Effector memory CD8-positive, alpha-beta T cell (primary cell): ENCODE measurements around the gene COL4A1.

Experiments used
- ATAC-seq: fragments of 150-1000 bp; cut with Tn5 transposase; replicated peaks from 2 replicates; pipeline ENCODE4 v1.10.0; 2021; ENCODE audit warnings: mild to moderate bottlenecking, moderate library complexity
- DNase-seq, 3 experiments: peaks; one replicate each; pipeline ENCODE4 v3.0.0; 2021
- H3K27ac Mint-ChIP-seq, 2 donors: one replicate each; pipeline ENCODE4 v1.8.0; 2022; ENCODE audit warnings: mild to moderate bottlenecking in 2 of 2, mixed read lengths in 2 of 2, moderate library complexity in 2 of 2
- H3K27me3 Mint-ChIP-seq, 2 donors: one replicate each; pipeline ENCODE4 v1.8.0; 2022; ENCODE audit warnings: mixed read lengths in 2 of 2
- H3K36me3 Mint-ChIP-seq: one replicate; pipeline ENCODE4 v1.8.0; 2022; ENCODE audit warnings: mild to moderate bottlenecking, moderate library complexity, mixed read lengths; ENCODE audit not compliant: insufficient read depth
- H3K4me1 Mint-ChIP-seq, 2 donors: one replicate each; pipeline ENCODE4 v1.8.0; 2022; ENCODE audit warnings: low read depth in 2 of 2, mixed read lengths in 2 of 2
- H3K4me3 Mint-ChIP-seq, 2 donors: one replicate each; pipeline ENCODE4 v1.8.0; 2022; ENCODE audit warnings: mild to moderate bottlenecking in 2 of 2, mixed read lengths in 2 of 2, moderate library complexity in 2 of 2
- H3K9me3 Mint-ChIP-seq, 2 donors: one replicate each; pipeline ENCODE4 v1.8.0; 2022; ENCODE audit warnings: mixed read lengths in 2 of 2
- total RNA-seq, 9 experiments: gene quantifications; one replicate each; lab custom pipeline; 2026; lab: John Stamatoyannopoulos, UW

The COL4A1 gene
- 0 to 10.2 (median 0.12) reads per million in 9 experiments for total RNA-seq

DNA sequence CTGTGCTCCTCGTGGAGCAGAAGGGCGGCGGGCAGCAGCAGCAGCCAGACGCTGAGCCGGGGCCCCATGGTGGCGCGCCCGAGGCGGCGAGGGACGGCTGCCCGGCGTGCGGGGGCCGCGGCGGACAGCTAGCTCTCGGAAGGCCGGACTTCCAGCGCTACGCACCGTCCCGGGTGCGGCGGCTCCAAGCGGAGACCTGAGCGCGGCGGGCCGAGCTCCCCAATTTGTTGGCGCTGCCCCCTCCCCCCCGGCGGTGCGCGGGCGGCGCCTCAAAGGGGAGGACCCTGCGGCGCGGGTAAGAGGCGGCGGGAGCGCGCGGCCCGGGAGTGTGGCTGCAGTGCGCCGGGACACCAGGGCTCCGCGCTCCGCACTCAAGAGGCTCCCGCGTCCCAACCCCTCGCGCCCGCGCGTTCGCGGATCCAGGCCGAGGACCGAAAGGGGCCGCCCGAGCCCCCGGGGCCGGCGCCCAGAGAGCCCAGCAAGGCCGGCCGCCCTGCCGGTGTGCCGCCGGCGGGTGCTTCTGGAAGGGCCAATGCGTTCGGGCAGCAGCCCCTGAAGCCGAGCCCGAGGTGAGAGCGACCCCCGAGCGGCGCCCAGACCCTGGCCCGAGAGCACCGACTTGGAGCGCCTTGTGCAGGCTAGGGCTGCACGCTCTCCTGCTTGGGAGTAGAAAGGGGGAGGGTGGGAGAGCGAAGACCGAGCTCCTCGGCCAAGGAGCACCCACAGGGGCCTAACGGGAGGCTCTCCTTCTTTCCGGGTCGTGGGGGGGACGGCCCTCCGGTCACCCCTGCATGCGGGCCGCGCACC is at the start of gene COL4A1, which contains the start of gene COL4A2:
TSS of gene COL4A1 (minus strand) at position 198 of the 807 bp plus-strand sequence. CDS start at position 68, 130 bp downstream.
TSS of gene COL4A2 (plus strand) at position 325 of the 807 bp plus-strand sequence. CDS start 620 bp downstream, outside the sequence.
- H3K27me3 Mint-ChIP-seq: peaks cover 51 to 81% of the 10 kb centered on the region in 2 donors
- DNase-seq: no peak

DNA sequence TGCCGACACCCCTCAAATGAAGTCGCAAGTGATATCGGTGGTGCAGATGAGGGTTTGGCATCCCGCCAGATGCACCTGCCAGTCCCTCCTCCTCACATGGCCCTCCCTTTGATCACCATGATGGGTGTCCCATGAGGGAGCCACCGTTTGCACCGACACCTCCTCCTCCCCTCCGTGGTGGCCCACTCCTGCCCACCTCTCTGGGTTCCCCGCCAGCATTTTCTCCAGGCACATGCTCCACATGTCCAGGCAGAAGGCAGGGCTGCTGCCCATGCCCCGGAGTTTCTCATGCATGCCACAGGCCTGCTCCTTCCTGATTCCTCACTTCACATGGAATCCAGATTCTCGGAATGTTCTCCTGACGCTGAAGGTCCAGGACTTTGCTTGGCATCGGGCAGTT is 49.4 kb upstream of the COL4A1 start:
- no peak for ATAC-seq
- Mint-ChIP-seq H3K36me3 (no peaks in the 10 kb centered on the region), H3K9me3 (no peaks in the 10 kb centered on the region), H3K4me3 (no peak overlapping the region), H3K27ac (no peak overlapping the region), H3K4me1 (no peaks in the 10 kb centered on the region), H3K27me3 (peaks cover 0 to 25% of the 10 kb centered on the region in 2 donors)
- no peak for DNase-seq

More for the DNA sequence above, at the start of gene COL4A1, which contains the start of gene COL4A2:
- Mint-ChIP-seq H3K27ac (no peak within 1 kb of the TSS), H3K36me3 (no peaks in the 10 kb centered on the region), H3K4me1 (peaks cover 0 to 2% of the 10 kb centered on the region in 2 donors), H3K4me3 (no peak within 1 kb of the TSS), H3K9me3 (no peaks in the 10 kb centered on the region)
- no peak for ATAC-seq

DNA sequence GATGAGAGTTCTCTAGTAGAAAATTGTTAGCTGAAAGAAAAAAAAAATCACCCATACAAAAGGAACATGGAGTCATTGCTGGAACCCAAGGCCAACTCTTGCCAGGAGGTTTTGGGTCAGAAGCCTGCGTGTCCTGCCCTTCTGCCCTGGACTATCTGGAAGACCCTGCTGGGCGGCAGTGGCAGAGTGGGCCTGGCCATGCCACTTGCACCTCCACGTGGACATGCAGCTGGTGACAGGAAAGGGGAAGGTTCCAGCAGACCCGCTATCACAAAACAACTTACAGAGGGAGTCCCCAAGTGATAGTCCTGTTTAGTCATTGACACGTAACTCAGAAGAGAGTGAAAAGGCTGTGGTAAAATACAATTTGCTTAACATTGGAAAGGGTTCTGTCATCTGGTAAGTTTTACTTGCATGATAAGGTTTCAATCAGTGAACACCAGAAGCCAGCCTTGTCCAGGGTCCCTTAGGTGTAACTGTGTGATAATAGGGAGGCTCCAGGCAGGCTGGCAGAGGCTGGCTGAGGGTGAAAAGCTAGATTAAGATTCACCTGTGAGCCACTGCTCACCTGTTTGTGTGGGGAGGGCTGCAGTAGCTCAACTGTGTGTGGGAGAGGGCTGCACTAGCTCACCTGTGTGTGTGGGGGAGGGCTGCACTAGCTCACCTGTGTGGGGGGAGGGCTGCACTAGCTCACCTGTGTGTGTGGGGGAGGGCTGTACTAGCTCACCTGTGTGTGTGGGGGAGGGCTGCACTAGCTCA is 47.9 kb upstream of the COL4A1 start:
- DNase-seq (no peak), ATAC-seq (no peak)
- H3K36me3 Mint-ChIP-seq: no peaks in the 10 kb centered on the region
- peaks cover 0 to 28% of the 10 kb centered on the region in 2 donors for H3K27me3 Mint-ChIP-seq
- H3K4me1 Mint-ChIP-seq: no peaks in the 10 kb centered on the region
- no peak overlapping the region for H3K4me3 Mint-ChIP-seq
- no peaks in the 10 kb centered on the region for H3K9me3 Mint-ChIP-seq
- no peak overlapping the region for H3K27ac Mint-ChIP-seq

DNA sequence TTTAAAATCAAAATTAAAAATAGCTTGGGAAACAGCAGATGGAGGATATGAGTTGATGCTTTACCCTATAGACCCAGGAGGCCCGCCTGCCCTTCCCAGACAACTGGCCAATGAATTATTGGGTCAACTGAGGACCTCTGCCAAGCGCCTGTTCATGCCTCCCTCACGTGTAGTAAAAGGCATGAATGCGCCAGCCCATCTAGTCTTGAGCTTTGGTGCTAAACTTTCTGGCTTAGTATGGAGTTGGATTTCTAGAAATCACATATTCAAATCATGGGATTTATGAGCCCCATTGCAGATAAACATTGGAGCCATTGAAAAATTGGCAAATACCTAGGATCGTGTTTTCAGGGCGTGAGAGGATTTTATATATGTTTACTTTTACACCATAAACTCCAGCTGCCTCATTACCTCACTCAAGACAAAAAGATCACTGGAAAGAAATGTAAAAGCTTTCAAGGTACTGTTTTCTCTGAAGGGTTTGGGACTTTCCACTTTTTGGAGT is 47.2 kb upstream of the COL4A1 start:
- H3K4me1 Mint-ChIP-seq: no peaks in the 10 kb centered on the region
- no peaks in the 10 kb centered on the region for H3K9me3 Mint-ChIP-seq
- DNase-seq (no peak), ATAC-seq (no peak)
- peaks cover 0 to 28% of the 10 kb centered on the region in 2 donors for H3K27me3 Mint-ChIP-seq
- H3K36me3 Mint-ChIP-seq: no peaks in the 10 kb centered on the region
- no peak overlapping the region for H3K27ac Mint-ChIP-seq
- no peak overlapping the region for H3K4me3 Mint-ChIP-seq

DNA sequence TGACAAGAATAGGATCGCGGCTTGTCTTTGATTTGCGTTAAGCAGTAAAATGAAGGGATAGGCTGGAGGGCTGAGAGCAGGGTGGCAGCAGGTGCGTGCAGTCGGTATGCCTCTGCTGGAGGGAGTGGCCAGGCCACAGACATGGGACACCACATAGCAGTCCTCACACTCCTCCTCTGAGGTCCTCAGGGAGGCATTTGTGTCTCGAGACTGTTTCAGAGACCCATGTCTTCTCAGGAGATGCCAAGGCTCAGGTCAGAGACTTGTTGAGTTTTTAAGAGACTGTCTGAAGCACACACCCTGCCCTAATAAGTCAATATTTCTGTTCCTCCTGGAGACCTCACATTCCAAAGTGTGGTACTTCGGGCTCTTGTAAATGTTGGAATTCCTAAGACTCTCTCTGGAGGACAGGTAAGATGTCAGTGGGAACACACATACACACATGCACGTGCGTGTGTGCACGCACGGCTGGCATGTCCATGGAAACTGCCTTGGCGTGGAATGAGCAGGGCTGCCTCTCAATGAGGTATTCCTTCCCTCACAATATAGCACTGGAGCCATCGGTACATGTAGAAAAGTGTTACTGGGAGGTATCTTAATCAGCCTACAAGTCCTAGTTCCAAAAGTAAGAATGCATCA is 46.5 kb upstream of the COL4A1 start:
- Mint-ChIP-seq H3K27me3 (peaks cover 0 to 28% of the 10 kb centered on the region in 2 donors), H3K36me3 (no peaks in the 10 kb centered on the region), H3K4me3 (no peak overlapping the region), H3K27ac (no peak overlapping the region), H3K4me1 (no peaks in the 10 kb centered on the region), H3K9me3 (no peaks in the 10 kb centered on the region)
- ATAC-seq (no peak), DNase-seq (no peak)

DNA sequence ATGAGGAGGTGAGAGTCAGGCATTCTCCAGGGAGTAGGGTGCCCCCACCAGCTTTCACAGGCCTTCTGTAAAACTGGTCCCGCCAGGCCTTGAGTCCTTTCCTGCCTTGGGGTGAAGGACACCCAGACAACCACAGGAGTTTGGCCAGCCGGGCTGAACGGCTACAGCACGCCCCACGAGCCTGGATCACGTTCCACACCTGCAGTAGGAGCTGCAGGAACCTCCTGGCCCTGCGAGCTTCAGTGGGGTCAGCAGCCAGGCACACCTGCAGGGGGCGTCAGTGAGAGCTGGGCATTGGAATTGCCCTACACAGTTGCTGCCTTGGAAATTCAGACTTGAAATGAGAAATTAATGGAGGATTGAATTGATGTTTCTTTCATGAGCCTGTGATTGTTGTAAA is 45.8 kb upstream of the COL4A1 start:
- no peaks in the 10 kb centered on the region for H3K36me3 Mint-ChIP-seq
- H3K4me1 Mint-ChIP-seq: no peaks in the 10 kb centered on the region
- H3K27ac Mint-ChIP-seq: no peak overlapping the region
- ATAC-seq (no peak), DNase-seq (no peak)
- no peaks in the 10 kb centered on the region for H3K9me3 Mint-ChIP-seq
- H3K4me3 Mint-ChIP-seq: no peak overlapping the region
- H3K27me3 Mint-ChIP-seq: peaks cover 0 to 35% of the 10 kb centered on the region in 2 donors

DNA sequence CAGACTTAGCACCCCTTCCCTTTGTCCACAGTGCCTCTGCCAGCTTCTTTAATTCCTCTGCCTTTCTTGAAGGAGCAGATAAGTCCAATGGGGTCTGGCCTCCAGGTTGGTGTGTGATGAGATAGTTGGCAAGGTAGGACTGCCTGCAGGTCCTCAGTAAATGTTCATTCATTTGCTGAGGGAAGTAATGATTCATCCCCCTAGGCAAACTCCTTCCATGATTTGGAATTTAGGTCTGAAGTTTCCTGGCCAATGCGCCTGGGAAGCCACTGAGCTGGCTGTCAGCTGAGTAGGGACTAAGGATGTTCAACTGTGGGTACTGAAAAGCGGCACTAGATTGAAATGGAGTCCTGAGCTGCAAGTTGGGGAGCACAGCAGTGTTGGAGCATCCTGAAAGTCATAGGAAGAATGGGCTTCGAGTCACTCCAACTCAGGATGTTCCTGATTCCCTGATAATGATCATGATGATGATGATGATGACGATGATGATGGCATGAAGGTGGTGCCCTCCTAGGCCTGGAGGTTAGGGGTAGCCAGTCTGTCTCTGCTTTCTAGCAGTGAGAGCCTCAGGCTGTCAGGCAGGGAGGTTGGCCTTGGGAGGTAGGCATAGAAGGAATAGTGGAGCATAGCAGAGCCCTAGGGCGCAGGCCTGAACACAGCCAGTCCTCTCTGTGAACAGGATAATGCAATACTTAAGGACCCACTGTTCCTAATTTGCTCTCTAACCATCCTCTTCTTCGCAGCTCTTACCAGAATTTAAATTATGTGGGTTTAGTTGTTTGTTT is 44.9 kb upstream of the COL4A1 start:
- no peaks in the 10 kb centered on the region for H3K36me3 Mint-ChIP-seq
- DNase-seq: no peak
- H3K4me1 Mint-ChIP-seq: no peaks in the 10 kb centered on the region
- H3K27me3 Mint-ChIP-seq: peaks cover 0 to 36% of the 10 kb centered on the region in 2 donors
- no peak overlapping the region for H3K27ac Mint-ChIP-seq
- no peaks in the 10 kb centered on the region for H3K9me3 Mint-ChIP-seq
- no peak overlapping the region for H3K4me3 Mint-ChIP-seq
- ATAC-seq: no peak

DNA sequence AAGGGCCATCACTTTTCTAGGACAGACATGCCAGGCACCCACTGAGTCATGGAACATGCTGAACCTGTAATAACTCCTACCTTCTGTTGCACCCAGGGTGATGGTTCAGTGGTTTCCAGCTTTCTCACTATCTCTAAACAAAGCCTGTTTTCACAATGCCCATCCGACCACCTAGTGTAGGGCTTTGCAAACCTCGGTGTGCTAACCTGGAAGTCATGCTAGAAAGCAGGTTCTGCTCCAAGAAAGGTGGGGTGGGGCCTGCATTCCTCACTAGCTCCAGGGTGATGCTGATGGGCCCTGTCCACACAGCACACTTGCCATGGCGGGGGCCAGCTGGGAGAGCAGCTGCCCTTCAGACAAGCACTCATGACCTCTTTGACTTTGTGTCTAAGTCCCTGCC is 43.6 kb upstream of the COL4A1 start:
- H3K36me3 Mint-ChIP-seq: no peaks in the 10 kb centered on the region
- H3K4me1 Mint-ChIP-seq: no peaks in the 10 kb centered on the region
- ATAC-seq (no peak), DNase-seq (no peak)
- H3K27me3 Mint-ChIP-seq: peaks cover 0 to 36% of the 10 kb centered on the region in 2 donors
- no peak overlapping the region for H3K4me3 Mint-ChIP-seq
- no peak overlapping the region for H3K27ac Mint-ChIP-seq
- H3K9me3 Mint-ChIP-seq: no peaks in the 10 kb centered on the region

DNA sequence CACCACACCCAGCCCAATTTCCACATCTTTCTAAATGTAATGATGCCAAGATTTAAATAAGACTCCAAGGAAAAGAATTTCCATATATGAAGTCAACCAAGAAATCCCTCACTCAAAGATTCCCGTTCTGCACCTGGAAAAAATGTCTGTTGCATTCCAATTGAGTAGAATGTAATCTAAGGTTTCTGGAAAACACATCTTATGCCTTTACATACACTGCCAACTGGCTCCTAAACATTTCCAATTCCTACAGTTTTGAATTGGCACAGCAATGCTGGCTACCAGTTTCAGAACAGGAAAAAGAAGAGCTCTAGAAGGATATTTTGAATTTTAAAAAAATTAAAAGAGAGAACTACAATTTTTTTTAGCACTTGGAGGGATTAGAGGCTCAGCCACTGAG is 43.1 kb upstream of the COL4A1 start:
- H3K4me3 Mint-ChIP-seq: no peak overlapping the region

DNA sequence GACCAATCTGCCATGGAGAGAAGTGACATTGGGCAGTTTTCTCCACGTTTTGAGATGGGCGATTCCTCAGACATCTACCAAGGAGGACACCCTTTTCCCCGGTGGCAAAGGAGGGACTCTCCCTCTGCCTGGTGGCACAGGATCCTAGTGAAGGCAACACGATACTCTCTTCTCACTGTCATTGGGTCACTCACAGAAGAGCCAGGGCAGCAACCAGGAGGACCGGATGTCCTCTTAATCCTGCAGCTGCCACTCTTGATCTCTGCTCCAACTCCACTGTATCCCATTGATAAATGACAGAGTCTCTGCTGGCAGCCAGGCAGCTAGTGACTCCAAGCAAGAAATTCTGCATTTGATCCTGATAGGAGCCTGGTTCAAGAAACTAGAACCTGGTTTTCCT is 42.3 kb upstream of the COL4A1 start:
- no peaks in the 10 kb centered on the region for H3K4me1 Mint-ChIP-seq
- ATAC-seq (no peak), DNase-seq (no peak)
- no peak overlapping the region for H3K4me3 Mint-ChIP-seq
- peaks cover 0 to 36% of the 10 kb centered on the region in 2 donors for H3K27me3 Mint-ChIP-seq
- no peaks in the 10 kb centered on the region for H3K36me3 Mint-ChIP-seq
- no peaks in the 10 kb centered on the region for H3K9me3 Mint-ChIP-seq
- H3K27ac Mint-ChIP-seq: no peak overlapping the region

More for the DNA sequence above, 43.1 kb upstream of the COL4A1 start:
- Mint-ChIP-seq H3K9me3 (no peaks in the 10 kb centered on the region), H3K27ac (no peak overlapping the region), H3K4me1 (no peaks in the 10 kb centered on the region), H3K36me3 (no peaks in the 10 kb centered on the region), H3K27me3 (peaks cover 0 to 36% of the 10 kb centered on the region in 2 donors)
- no peak for DNase-seq
- ATAC-seq: no peak

DNA sequence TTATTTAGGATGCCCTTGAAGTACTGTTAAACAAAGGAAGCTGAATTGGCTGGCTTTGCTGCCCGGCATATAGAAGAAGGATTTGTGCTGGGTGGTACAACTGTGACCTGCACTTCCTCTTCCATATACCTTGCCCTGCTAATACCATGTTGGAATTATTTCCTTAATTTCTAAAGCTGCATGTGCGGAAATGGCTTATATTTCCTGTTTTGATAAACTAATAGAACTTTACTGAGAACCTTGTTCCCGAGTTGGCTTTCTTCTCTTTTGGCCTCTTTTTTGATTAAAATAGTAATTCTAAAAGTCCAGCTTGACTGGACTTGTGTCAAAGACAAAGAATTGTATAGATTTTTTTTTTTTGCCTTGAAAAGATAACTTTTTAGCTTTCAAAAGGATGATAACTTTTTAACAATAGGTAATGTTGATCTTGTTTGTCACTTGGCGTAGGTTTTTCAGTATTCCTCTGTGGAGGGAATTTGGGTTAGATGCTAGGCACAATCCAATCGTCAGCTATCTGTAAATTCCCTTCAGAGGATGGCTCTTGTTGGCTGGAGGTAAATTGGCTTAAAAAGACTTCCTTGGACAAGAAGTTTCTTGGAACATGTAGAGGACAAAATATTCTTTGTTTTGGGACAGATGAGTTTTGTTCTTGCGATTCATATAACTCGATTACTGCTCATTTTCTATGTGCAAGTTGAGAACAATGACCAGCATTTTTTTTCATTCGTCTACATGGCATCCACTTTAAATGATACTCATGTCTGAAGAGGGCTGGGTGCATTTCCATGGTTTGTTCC is 41.5 kb upstream of the COL4A1 start:
- Mint-ChIP-seq H3K4me3 (no peak overlapping the region), H3K27me3 (peaks cover 0 to 34% of the 10 kb centered on the region in 2 donors), H3K27ac (no peak overlapping the region), H3K36me3 (no peaks in the 10 kb centered on the region), H3K9me3 (no peaks in the 10 kb centered on the region), H3K4me1 (no peaks in the 10 kb centered on the region)
- ATAC-seq (no peak), DNase-seq (no peak)
